ENCODE measurements around the gene HECTD4. TPM values are rescaled to one million over a fixed set of nuclear protein-coding genes. Genes with fewer than 3 reads are reported as not detected.

Gene HECTD4
- total and polyA plus RNA-seq, 5 donors: 11.1 to 26.6 (median 25.4) TPM

- H3K4me3 ChIP-seq (ENCODE audit: low read length): no peak overlapping the region
- H3K27me3 ChIP-seq (ENCODE audit: control insufficient read depth, insufficient read depth): no peaks in the 10 kb centered on the region
- 87% methylated on average over 9 of the region's 9 CpGs for WGBS
- intact Hi-C loops (cut with DNase I): no loop called here
- DNase-seq (no peak), ATAC-seq (no peak)
- H3K4me1 ChIP-seq (ENCODE audit: control insufficient read depth, insufficient read depth, low read length): peaks cover 3% of the 10 kb centered on the region
- H3K9me3 ChIP-seq (ENCODE audit: control insufficient read depth, low read length): no peaks in the 10 kb centered on the region
- H3K27ac ChIP-seq (ENCODE audit: low read length): no peak overlapping the region
These were observed 194.0 kb downstream of the HECTD4 start for GRCh38 chr12:112188130-112188830.

DNA sequence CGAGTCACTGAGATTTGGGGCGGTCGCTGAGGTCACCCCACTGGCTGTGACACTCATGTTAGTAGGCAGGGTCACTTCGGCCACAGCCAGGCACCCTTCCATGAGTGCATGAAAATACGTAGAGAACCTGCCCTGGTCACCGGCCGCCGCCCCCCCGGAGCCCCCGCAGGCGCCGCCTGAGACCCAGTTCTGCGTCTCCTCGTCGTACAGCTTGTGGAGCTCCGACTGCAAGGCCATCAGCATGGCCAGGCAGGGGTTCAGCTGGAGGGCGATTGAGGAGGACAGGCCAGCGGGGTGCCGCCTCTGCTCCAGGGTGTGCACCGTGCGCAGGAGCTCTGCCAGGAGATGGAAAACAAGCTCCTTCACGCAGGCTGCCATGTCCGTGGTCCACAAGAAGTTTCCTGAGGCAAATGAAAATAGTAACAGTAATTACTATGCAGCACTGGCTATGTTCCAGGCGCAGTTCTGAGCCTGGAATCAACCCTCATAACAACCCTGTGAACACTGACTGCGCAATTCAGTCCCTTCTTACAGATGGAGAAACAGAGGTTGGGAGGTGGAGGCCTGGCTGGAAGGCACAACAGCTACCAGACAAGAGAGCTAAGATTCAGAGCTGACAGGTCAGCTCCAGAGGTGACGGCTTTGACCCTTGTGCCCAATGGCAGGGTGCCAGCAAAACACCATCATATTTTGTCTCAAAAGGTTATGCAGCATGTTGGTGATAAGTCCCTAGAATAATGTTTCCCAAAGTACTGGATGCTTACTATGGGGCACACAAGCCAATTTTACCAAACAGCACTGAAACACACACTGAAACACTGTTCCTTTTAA is 196.9 kb downstream of the HECTD4 start:
- intact Hi-C loops (cut with DNase I): no loop called here
- H3K27me3 ChIP-seq (ENCODE audit: control insufficient read depth, insufficient read depth): no peaks in the 10 kb centered on the region
- H3K4me1 ChIP-seq (ENCODE audit: control insufficient read depth, insufficient read depth, low read length): no peaks in the 10 kb centered on the region
- peak in 1 of 2 donors; percentile 39 for ATAC-seq
- DNase-seq: no peak
- no peak overlapping the region for H3K4me3 ChIP-seq (ENCODE audit: low read length)
- no peaks in the 10 kb centered on the region for H3K9me3 ChIP-seq (ENCODE audit: control insufficient read depth, low read length)
- 89% methylated on average over 26 of the region's 26 CpGs for WGBS
- no peak overlapping the region for H3K27ac ChIP-seq (ENCODE audit: low read length)

DNA sequence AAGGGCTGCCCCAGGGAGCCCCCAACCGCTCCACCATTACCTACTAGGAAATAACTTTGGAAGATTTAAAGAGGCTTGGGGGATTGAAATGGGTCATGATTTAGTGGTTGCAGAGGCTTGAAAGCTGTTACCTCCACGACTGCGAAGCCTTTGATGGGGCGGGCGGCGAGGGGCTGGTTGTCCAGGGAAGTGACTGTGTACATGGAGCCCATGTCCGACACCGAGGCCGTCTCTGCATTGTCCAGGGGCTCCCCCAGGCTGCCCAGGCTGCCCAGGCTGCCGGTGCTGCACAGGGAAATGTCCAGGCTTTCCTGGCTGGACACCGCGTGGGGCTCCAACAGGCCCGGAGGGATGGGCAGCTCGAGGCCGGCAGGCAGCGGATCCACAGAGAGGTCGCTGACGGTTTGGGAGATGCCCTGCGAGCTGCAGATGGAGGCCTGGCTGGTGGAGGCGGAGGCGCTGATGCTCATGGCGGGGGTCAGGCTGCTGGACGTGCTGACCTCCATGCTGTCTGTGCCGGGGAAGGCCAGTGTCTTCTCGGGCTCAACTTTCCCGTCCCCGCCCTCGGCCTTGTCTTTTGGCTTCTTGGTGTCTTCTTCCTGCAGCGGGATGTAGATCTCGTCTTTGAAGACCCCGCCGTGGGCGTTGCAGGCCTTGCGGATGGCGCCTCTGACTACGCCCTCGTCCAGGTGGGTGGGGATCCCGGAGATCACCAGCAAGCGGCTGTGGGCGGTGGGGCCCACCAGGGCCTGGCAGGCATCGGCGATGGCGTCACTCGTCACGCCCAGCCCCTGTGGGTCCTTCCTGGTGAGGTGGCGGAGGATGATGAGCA is 198.0 kb downstream of the HECTD4 start:
- no peaks in the 10 kb centered on the region for H3K4me1 ChIP-seq (ENCODE audit: control insufficient read depth, insufficient read depth, low read length)
- H3K27ac ChIP-seq (ENCODE audit: low read length): no peak overlapping the region
- intact Hi-C loops (cut with DNase I): no loop called here
- H3K27me3 ChIP-seq (ENCODE audit: control insufficient read depth, insufficient read depth): no peaks in the 10 kb centered on the region
- ATAC-seq (peak in 1 of 2 donors; percentile 18), DNase-seq (no peak)
- no peak overlapping the region for H3K4me3 ChIP-seq (ENCODE audit: low read length)
- 96% methylated on average over 46 of the region's 46 CpGs for WGBS
- H3K9me3 ChIP-seq (ENCODE audit: control insufficient read depth, low read length): no peaks in the 10 kb centered on the region

DNA sequence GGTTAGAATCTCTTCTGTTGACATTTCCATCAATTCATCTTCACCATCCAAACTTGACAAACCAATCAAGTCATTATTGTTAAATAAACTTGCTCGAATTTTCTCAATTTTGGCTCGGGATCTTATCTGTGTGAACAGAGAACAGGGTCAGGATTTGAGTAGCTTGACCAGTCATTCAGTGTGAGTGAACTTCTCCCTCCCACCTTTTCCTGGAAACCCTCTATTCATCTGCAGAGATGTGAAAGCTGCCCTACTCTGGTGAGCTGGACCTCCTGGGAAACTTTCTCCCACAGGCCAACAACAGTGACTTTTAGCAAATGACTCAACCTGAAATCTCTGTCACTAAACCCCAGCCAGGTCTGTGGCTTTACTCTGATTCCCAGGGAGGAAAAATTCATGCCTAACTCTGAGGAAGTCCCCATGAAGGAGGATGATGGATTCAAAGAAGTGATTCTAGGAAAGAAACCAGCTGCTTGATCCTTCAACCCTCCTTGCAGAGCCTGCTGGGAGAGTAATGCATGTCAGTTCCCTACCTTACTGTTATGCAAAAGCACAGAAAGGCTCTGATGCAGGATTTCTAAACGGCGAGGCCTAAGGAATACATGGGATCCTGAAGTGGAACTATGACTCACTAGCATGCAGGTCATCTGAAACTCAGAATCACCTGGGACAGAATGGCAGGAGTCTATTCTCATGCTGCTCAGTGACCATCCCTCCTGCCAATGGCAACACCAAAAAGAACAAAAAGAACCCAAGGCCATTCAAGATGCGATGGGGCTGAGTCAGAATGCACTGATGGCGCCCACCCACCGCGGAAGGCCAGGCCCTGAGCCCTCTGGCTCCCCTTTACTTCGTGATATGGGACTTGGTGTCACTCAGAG is 198.8 kb downstream of the HECTD4 start:
- Histone ChIP-seq H3K4me1 (ENCODE audit: control insufficient read depth, insufficient read depth, low read length) (no peaks in the 10 kb centered on the region), H3K27me3 (ENCODE audit: control insufficient read depth, insufficient read depth) (no peaks in the 10 kb centered on the region), H3K4me3 (ENCODE audit: low read length) (no peak overlapping the region), H3K27ac (ENCODE audit: low read length) (no peak overlapping the region), H3K9me3 (ENCODE audit: control insufficient read depth, low read length) (no peaks in the 10 kb centered on the region)
- peak in 1 of 2 donors; percentile 37 for ATAC-seq
- DNase-seq: no peak
- WGBS: 75% methylated on average over 9 of the region's 9 CpGs
- intact Hi-C loops (cut with DNase I): no loop called here

DNA sequence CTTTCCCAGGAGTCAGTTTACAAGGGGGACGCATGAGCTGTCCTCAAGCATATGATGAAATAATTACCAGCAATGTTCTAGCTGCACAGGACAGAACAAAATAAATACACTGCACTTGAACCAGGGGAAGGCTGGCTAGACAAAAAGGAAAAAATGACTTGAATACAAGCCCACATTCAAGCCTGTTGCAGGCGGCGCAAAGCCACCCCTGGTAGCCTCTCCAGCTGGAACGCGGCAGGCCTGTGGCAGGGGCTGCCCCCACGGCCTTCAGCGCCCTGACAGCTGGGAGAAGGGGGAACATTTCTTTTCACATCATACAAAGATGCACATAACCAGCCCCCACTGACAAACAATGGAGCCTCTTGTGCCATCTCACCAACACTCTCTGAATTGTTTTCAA is 199.7 kb downstream of the HECTD4 start:
- intact Hi-C loops (cut with DNase I): no loop called here
- WGBS: 73% methylated on average over 7 of the region's 7 CpGs
- ATAC-seq: peak; percentile 42 to 66
- Histone ChIP-seq H3K27me3 (ENCODE audit: control insufficient read depth, insufficient read depth) (no peaks in the 10 kb centered on the region), H3K4me3 (ENCODE audit: low read length) (no peak overlapping the region), H3K27ac (ENCODE audit: low read length) (no peak overlapping the region), H3K9me3 (ENCODE audit: control insufficient read depth, low read length) (no peaks in the 10 kb centered on the region), H3K4me1 (ENCODE audit: control insufficient read depth, insufficient read depth, low read length) (no peaks in the 10 kb centered on the region)
- DNase-seq: peak in 2 of 3 donors; percentile 50 to 72

DNA sequence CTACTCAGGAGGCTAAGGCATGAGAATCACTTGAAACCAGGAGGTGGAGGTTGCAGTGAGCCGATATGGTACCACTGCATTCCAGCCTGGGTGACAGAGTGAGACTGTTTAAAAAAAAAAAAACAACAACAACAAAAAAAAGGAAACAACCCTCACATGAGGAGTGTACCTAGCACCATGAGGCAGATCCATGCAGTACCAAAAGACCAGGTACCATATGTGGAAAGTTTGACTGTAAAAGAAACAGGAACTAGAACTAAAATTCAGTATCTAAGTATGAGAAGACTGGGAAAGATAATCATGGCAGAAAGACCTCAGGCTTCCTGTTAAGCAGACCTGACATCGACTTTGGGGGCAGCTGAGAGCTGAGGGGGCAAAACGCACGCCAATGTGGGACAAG is 201.8 kb downstream of the HECTD4 start:
- intact Hi-C loops (cut with DNase I): no loop called here
- Histone ChIP-seq H3K27me3 (ENCODE audit: control insufficient read depth, insufficient read depth) (no peaks in the 10 kb centered on the region), H3K4me1 (ENCODE audit: control insufficient read depth, insufficient read depth, low read length) (no peaks in the 10 kb centered on the region), H3K9me3 (ENCODE audit: control insufficient read depth, low read length) (no peaks in the 10 kb centered on the region), H3K4me3 (ENCODE audit: low read length) (no peak overlapping the region), H3K27ac (ENCODE audit: low read length) (no peak overlapping the region)
- DNase-seq (no peak), ATAC-seq (no peak)
- 88% methylated on average over 4 of the region's 4 CpGs for WGBS

GRCh38 chr12:112179916-112180315 is 202.3 kb downstream of the HECTD4 start:
- intact Hi-C loops (cut with DNase I): no loop called here
- Histone ChIP-seq H3K27me3 (ENCODE audit: control insufficient read depth, insufficient read depth) (no peaks in the 10 kb centered on the region), H3K4me1 (ENCODE audit: control insufficient read depth, insufficient read depth, low read length) (no peaks in the 10 kb centered on the region), H3K27ac (ENCODE audit: low read length) (no peak overlapping the region), H3K4me3 (ENCODE audit: low read length) (no peak overlapping the region), H3K9me3 (ENCODE audit: control insufficient read depth, low read length) (no peaks in the 10 kb centered on the region)
- ATAC-seq (no peak), DNase-seq (no peak)
- 89% methylated on average over 2 of the region's 2 CpGs for WGBS

GRCh38 chr12:112179341-112179740 is 202.9 kb downstream of the HECTD4 start:
- intact Hi-C loops (cut with DNase I): no loop called here
- H3K9me3 ChIP-seq (ENCODE audit: control insufficient read depth, low read length): no peaks in the 10 kb centered on the region
- no peak overlapping the region for H3K27ac ChIP-seq (ENCODE audit: low read length)
- no peaks in the 10 kb centered on the region for H3K4me1 ChIP-seq (ENCODE audit: control insufficient read depth, insufficient read depth, low read length)
- no peaks in the 10 kb centered on the region for H3K27me3 ChIP-seq (ENCODE audit: control insufficient read depth, insufficient read depth)
- no peak overlapping the region for H3K4me3 ChIP-seq (ENCODE audit: low read length)
- no peak for DNase-seq
- WGBS: 96% methylated on average over 11 of the region's 11 CpGs
- ATAC-seq: no peak

- DNase-seq: no peak
- Histone ChIP-seq H3K27me3 (ENCODE audit: control insufficient read depth, insufficient read depth) (no peaks in the 10 kb centered on the region), H3K9me3 (ENCODE audit: control insufficient read depth, low read length) (no peaks in the 10 kb centered on the region), H3K4me3 (ENCODE audit: low read length) (no peak overlapping the region), H3K27ac (ENCODE audit: low read length) (no peak overlapping the region), H3K4me1 (ENCODE audit: control insufficient read depth, insufficient read depth, low read length) (no peaks in the 10 kb centered on the region)
- ATAC-seq: no peak
- intact Hi-C loops (cut with DNase I): no loop called here
- 94% methylated on average over 15 of the region's 15 CpGs for WGBS
These were observed 203.4 kb downstream of the HECTD4 start for GRCh38 chr12:112178796-112179195.

DNA sequence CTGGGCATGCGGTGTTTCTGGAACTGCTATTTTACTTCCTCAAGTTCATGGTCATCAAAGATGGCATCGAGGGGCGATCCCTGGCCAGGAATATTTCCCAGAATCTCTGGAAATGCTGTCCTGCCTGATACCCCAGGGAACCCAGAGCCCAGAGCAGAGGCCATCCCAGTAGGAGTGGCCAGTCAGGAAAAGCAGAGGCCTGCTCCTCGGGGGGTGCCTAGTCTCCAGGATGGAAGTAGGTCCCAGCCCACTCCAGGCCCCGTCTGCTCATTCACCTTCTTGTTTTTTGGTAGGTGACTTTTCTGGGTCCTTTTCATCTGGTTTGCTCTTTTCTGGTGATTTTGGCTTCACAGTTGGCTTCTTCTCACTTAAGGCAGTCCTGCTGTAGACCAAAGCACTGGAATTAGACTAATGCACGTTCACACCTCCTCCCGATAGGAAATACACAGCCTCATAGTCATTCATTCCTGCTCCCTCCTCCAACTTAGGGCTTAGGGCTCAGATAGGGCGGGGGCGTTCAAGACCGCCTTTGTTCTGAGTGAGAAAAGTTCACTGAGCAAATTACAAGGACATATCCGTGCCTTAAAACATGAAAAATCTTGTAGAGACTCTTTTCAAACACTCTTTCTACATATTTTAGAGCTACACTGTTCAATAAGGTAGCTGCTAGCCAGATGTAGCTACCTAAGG is 205.8 kb downstream of the HECTD4 start:
- 80% methylated on average over 11 of the region's 11 CpGs for WGBS
- no peak overlapping the region for H3K4me3 ChIP-seq (ENCODE audit: low read length)
- no peaks in the 10 kb centered on the region for H3K27me3 ChIP-seq (ENCODE audit: control insufficient read depth, insufficient read depth)
- ATAC-seq (no peak), DNase-seq (no peak)
- intact Hi-C loops (cut with DNase I): no loop called here
- H3K27ac ChIP-seq (ENCODE audit: low read length): no peak overlapping the region
- H3K9me3 ChIP-seq (ENCODE audit: control insufficient read depth, low read length): no peaks in the 10 kb centered on the region
- H3K4me1 ChIP-seq (ENCODE audit: control insufficient read depth, insufficient read depth, low read length): no peaks in the 10 kb centered on the region
